ENCODE results near the gene GLP1R. TPM values are rescaled to one million over a fixed set of nuclear protein-coding genes. Genes with fewer than 3 reads are reported as not detected.

GLP1R gene
- total and polyA plus RNA-seq, 2 of the 4 experiments (the other 2 are of a cell fraction): not detected

DNA sequence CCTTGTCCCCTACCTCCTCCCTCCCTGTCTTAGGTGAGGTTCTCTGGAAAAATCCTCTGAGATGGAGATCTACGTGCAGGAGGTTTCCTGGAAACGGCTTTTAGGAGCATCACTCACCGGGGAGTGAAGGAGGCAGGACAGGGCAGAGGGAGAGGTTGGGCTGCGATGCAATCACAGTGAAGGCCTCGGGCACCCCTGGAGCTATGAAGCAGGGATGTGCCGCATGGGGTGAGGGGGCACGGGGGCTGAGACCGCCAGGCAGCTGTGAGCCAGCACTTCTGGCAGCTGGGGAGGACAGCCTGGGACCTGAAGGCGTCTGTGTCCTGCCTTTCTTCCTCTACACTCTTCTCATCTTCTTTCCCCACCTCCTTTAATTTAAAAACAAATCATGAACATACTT is 12.9 kb upstream of the GLP1R start:
- Histone ChIP-seq H3K56ac (ENCODE audit: extremely low read depth, insufficient read depth, low read length) (no peak overlapping the region), H2AK5ac (ENCODE audit: low read depth, low read length) (no peak overlapping the region), H2AK9ac (replicated peaks; ENCODE audit: low read depth, low read length, poor library complexity) (no peak overlapping the region), H4K5ac (ENCODE audit: low read depth, low read length) (no peak overlapping the region), H3K9me1 (ENCODE audit: insufficient read depth, low read length) (no peaks in the 10 kb centered on the region), H4K20me1 (ENCODE audit: insufficient read depth, low read length) (no peaks in the 10 kb centered on the region), H4K8ac (ENCODE audit: low read depth in 2 of 2, low read length in 2 of 2) (no peak overlapping the region), H3K36me3 (ENCODE audit: control insufficient read depth, insufficient read depth, low read length) (no peaks in the 10 kb centered on the region), H3K4me2 (ENCODE audit: low read depth, low read length) (no peak overlapping the region), H2BK15ac (ENCODE audit: low read depth, low read length) (no peak overlapping the region), H3K9me3 (ENCODE audit: control insufficient read depth, insufficient read depth, low read length) (no peaks in the 10 kb centered on the region), H3K4me1 (ENCODE audit: control insufficient read depth, insufficient read depth, low read length) (no peaks in the 10 kb centered on the region), H2BK5ac (ENCODE audit: low read depth, low read length, poor library complexity, severe bottlenecking) (no peak overlapping the region), H3K79me1 (ENCODE audit: low read depth in 1 of 2, low read length in 2 of 2) (no peaks in the 10 kb centered on the region), H2BK20ac (ENCODE audit: low read depth, low read length) (no peak overlapping the region), H3K27me3 (ENCODE audit: control insufficient read depth, insufficient read depth, low read length) (peaks cover 6% of the 10 kb centered on the region), H3K27ac (ENCODE audit: insufficient read depth, low read length) (no peak overlapping the region), H3K18ac (ENCODE audit: low read depth, low read length) (no peak overlapping the region), H2BK120ac (ENCODE audit: low read depth, low read length) (no peak overlapping the region), H3K14ac (replicated peaks; ENCODE audit: low read depth, low read length) (no peak overlapping the region), H3K4ac (ENCODE audit: low read depth, low read length) (no peak overlapping the region), H3K4me3 (ENCODE audit: insufficient read depth, low read depth, low read length) (no peak overlapping the region), H3K23ac (ENCODE audit: low read depth, low read length) (no peak overlapping the region), H2AFZ (replicated peaks; ENCODE audit: low read length, poor library complexity) (no peak overlapping the region), H4K91ac (ENCODE audit: insufficient read depth, low read depth, low read length) (no peak overlapping the region), H3K9ac (ENCODE audit: low read depth, low read length) (no peak overlapping the region)
- TF ChIP-seq SMC3 (IDR thresholded peaks at IDR 0.05; ENCODE audit: low read depth, low read length): no peak
- TF ChIP-seq, protein P1, sequence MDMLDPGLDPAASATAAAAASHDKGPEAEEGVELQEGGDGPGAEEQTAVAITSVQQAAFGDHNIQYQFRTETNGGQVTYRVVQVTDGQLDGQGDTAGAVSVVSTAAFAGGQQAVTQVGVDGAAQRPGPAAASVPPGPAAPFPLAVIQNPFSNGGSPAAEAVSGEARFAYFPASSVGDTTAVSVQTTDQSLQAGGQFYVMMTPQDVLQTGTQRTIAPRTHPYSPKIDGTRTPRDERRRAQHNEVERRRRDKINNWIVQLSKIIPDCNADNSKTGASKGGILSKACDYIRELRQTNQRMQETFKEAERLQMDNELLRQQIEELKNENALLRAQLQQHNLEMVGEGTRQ (IDR thresholded peaks at IDR 0.05; ENCODE audit: low read depth, low read length): no peak
- ATAC-seq (ENCODE audit: low read depth): no peak
- in situ Hi-C loops (cut with MboI; ENCODE audit: low sequenced_read_pairs): no loop called here
- ChIA-PET POLR2A (ENCODE audit: unreplicated experiment) (no interaction called here), CTCF (no interaction called here)
- DNase-seq: no peak
- dilution Hi-C loops (cut with HindIII; ENCODE audit: low sequenced_read_pairs, unreplicated experiment): no loop called here
- no CpG with 5 or more reads among the region's 9 CpGs for WGBS, 2 experiments (ENCODE audit: extremely low coverage in 2 of 2, insufficient read length in 1 of 2)
- intact Hi-C loops (cut with micrococcal nuclease): no loop called here
- no TSS peak for BruUV-seq (replicated peaks)
